PFSK-1 (cell line): ENCODE data around the gene ADD3.

ENCODE experiments used
- POLR2AphosphoS5 ChIP-seq: IDR thresholded peaks from 2 replicates; pipeline ENCODE4 v1.6.1; 2012; ENCODE audit warnings: low read depth, mild to moderate bottlenecking, control low read depth, low read length, moderate library complexity
- SIN3A ChIP-seq: IDR thresholded peaks from 2 replicates; pipeline ENCODE4 v1.6.1; 2012; ENCODE audit warnings: mild to moderate bottlenecking, low read length, moderate library complexity, borderline replicate concordance; ENCODE audit not compliant: insufficient read depth
- TAF1 ChIP-seq: IDR thresholded peaks from 2 replicates; pipeline ENCODE4 v1.6.1; 2012; ENCODE audit warnings: low read length, control low read depth, borderline replicate concordance; ENCODE audit not compliant: insufficient read depth
- TF ChIP-seq, protein P1 (sequence below), 2 experiments: IDR thresholded peaks; 2 replicates each; pipeline versions ENCODE4 v1.6.1 to v1.8.0; 2011 to 2012; ENCODE audit warnings: low read depth in 2 of 2, low read length in 2 of 2, control low read depth in 1 of 2, inconsistent platforms in 1 of 2, mild to moderate bottlenecking in 1 of 2, moderate library complexity in 1 of 2; ENCODE audit not compliant: insufficient read depth in 1 of 2

DNA sequence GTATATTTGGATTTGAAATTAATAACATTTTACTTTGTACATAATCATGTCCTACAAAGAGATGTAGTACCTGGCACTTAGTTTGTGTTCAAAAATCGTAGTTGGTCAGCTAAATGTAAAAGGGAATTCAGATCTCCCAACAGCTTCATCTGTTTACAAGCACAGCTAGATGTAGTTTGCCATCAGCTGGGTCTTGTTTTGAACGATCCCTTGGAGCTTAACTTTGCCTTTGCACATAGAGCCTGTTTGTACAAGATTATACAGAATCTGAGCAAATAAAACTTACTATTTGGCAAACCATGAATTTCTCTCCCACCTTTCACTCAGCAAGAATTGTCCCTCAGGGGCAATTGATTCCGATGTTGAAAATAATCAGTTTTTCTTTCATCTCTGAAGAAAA is 36.1 kb upstream of the ADD3 start:
- TF ChIP-seq TAF1, result no peak
- no peak for TF ChIP-seq POLR2AphosphoS5
- TF ChIP-seq SIN3A, result no peak
- TF ChIP-seq, protein P1, sequence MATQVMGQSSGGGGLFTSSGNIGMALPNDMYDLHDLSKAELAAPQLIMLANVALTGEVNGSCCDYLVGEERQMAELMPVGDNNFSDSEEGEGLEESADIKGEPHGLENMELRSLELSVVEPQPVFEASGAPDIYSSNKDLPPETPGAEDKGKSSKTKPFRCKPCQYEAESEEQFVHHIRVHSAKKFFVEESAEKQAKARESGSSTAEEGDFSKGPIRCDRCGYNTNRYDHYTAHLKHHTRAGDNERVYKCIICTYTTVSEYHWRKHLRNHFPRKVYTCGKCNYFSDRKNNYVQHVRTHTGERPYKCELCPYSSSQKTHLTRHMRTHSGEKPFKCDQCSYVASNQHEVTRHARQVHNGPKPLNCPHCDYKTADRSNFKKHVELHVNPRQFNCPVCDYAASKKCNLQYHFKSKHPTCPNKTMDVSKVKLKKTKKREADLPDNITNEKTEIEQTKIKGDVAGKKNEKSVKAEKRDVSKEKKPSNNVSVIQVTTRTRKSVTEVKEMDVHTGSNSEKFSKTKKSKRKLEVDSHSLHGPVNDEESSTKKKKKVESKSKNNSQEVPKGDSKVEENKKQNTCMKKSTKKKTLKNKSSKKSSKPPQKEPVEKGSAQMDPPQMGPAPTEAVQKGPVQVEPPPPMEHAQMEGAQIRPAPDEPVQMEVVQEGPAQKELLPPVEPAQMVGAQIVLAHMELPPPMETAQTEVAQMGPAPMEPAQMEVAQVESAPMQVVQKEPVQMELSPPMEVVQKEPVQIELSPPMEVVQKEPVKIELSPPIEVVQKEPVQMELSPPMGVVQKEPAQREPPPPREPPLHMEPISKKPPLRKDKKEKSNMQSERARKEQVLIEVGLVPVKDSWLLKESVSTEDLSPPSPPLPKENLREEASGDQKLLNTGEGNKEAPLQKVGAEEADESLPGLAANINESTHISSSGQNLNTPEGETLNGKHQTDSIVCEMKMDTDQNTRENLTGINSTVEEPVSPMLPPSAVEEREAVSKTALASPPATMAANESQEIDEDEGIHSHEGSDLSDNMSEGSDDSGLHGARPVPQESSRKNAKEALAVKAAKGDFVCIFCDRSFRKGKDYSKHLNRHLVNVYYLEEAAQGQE (IDR thresholded peaks at IDR 0.05; ENCODE audit: insufficient read depth in 1 of 2, low read depth in 2 of 2, low read length in 2 of 2), result no peak
